HG03432 (cell line): ENCODE data around the gene SNAI3.
"Not testable (repeated sequence)": the region's sequence is repeated elsewhere in the genome, so short reads cannot be mapped to it uniquely, and the experiment has no call there.

Source experiments
- ATAC-seq: cut with Tn5 transposase; IDR thresholded peaks from one replicate; pipeline ENCODE4 v1.9.1; 2021; ENCODE audit warnings: mild to moderate bottlenecking, moderate library complexity; ENCODE audit not compliant: unreplicated experiment

SNAI3 gene

GRCh38 chr16:88671806-88672205 lies 14.5 kb downstream of the SNAI3 start:
- ATAC-seq, result no peak

GRCh38 chr16:88669980-88670379 lies 16.3 kb downstream of the SNAI3 start:
- no peak for ATAC-seq

- ATAC-seq, result not testable (repeated sequence)
Measured at GRCh38 chr16:88669493-88669892, 16.8 kb downstream of the SNAI3 start.

- ATAC-seq, result no peak
Measured at GRCh38 chr16:88667461-88667860, 18.8 kb downstream of the SNAI3 start.

- ATAC-seq, result no peak
Measured at GRCh38 chr16:88665570-88665969, 20.7 kb downstream of the SNAI3 start.

- ATAC-seq, result no peak
Measured at GRCh38 chr16:88665148-88665547, 21.2 kb downstream of the SNAI3 start.

GRCh38 chr16:88662843-88663606 lies 23.3 kb downstream of the SNAI3 start, which contains the start of gene MVD:
Gene MVD (minus strand): TSS chr16:88663091. CDS start chr16:88663080, 11 bp downstream.
- ATAC-seq, result peak; percentile 93

GRCh38 chr16:88662222-88662842 lies 24.0 kb downstream of the SNAI3 start:
- ATAC-seq, result peak; percentile 5

- ATAC-seq, result no peak
Measured at GRCh38 chr16:88661468-88661867, 24.8 kb downstream of the SNAI3 start.

- ATAC-seq, result no peak
Measured at GRCh38 chr16:88659160-88659559, 27.1 kb downstream of the SNAI3 start.

GRCh38 chr16:88658714-88659113 lies 27.6 kb downstream of the SNAI3 start:
- no peak for ATAC-seq

GRCh38 chr16:88657371-88657770 lies 28.9 kb downstream of the SNAI3 start:
- ATAC-seq, result no peak

GRCh38 chr16:88656291-88656980 lies 29.9 kb downstream of the SNAI3 start:
- ATAC-seq, result no peak

GRCh38 chr16:88655733-88656281 lies 30.5 kb downstream of the SNAI3 start:
- ATAC-seq, result no peak

- no peak for ATAC-seq
Measured at GRCh38 chr16:88655053-88655732, 31.1 kb downstream of the SNAI3 start.

GRCh38 chr16:88654363-88655052 lies 31.8 kb downstream of the SNAI3 start:
- ATAC-seq, result no peak

- no peak for ATAC-seq
Measured at GRCh38 chr16:88653596-88654362, 32.5 kb downstream of the SNAI3 start.

GRCh38 chr16:88653101-88653500 lies 33.2 kb downstream of the SNAI3 start:
- ATAC-seq, result no peak

GRCh38 chr16:88652762-88653063 lies 33.6 kb downstream of the SNAI3 start:
- ATAC-seq, result no peak
